GM18511 (cell line): ENCODE measurements around the gene TAL2.

ENCODE experiments used
- ATAC-seq: cut with Tn5 transposase; IDR thresholded peaks from one replicate; pipeline ENCODE4 v1.9.1; 2021; ENCODE audit warnings: mild to moderate bottlenecking, moderate library complexity; ENCODE audit not compliant: unreplicated experiment

TAL2 gene

DNA sequence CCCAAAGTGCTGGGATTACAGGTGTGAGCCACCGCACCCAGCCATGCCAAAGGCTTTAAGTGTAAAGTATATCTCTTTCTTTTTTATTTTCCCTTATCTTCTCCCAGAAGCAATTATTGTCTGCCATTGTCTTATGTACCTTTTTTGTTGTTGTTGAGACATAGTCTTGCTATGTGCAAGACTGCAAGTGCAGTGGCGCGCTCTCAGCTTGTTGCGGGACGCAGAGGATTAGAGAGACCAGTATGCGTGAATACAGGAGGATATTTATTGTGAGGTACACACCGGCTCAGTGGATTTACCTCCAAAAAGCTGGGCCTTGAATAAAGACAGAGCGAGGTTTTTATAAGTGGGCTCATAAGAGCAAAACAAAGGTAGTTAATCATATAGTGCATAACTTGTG is 43.9 kb downstream of the TAL2 start:
- ATAC-seq = no peak

DNA sequence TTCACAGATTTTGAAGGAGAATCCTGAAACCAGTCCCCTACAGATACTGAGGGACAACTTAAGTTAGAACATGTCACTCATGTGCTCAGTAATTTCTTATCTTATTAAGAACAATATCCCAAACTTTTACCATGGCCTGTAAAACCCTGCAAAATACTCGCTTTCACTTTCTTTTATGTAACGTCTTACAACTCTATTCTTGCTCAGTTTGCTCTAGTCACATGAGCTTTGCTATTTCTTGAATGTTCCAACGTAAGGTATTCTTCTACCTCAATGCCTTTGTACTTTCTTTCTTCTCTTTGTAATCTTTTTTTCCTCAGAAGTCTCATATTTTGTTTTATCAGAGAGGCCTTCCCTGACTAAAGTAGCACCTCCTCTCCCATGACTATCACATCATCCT is 46.1 kb downstream of the TAL2 start:
- ATAC-seq = peak; percentile 78

DNA sequence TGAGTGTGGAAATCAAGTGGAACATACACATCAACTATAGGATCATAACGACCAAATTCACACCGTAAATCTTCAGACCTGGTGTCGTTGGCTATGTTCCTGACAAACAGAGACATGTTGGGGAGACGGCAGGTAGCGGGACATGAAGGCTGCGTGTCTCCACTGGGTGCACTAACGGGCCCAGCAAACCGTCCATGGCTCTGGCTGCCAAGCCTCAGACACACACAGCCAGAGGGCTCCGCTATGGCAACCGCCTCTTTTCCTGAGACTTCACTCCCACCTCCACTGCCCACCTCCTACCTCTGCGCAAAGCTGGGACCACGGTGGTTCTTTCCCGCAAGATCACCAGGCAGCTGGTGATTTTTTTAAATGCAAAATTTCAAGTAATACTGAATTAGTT is 48.4 kb downstream of the TAL2 start:
- ATAC-seq = no peak

DNA sequence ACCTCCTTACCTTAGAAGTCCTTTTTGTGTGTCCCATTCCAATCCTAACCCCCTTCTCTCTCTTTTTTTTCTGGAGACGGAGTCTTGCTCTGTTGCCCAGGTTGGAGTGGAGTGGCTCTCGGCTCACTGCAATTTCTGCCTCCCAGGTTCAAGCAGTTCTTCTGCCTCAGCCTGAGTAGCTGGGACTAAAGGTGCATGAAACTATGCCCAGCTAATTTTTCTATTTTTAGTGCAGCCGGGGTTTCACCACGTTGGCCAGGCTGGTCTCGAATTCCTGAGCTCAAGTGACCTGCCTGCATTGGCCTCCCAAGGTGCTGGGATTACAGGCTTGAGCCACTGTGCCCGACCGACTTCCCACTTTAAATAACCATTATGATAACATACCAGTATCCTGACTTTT is 49.6 kb downstream of the TAL2 start:
- no peak for ATAC-seq

DNA sequence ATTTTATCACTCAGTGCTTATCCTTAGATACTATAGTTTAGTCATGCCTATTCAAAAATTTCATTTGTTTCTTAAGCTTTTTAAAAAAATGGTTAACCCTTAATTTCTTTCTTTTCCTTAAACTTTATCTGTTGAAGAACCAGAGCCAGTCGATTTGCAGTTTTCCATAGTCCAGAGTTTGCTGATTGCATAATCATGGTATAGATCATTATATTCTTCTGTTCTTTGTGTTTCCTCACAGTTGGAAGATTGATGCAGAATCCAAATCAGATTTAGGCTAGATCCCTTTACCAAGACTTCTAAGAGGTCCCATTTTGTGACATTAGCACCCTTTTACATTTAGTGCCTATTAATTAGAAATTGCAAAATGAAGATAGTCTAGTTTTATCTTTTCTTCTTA is 50.0 kb downstream of the TAL2 start:
- ATAC-seq = no peak
